A673 (cell line): Measurements from ENCODE around the gene RERE. TPM values are rescaled to one million over a fixed set of nuclear protein-coding genes. Genes with fewer than 3 reads are reported as not detected.

Source experiments
- BruUV-seq: library from RNA; stranded (reverse); fragments of 400-500 nt; replicated peaks from 2 replicates; lab custom pipeline; 2021; lab: Mats Ljungman, UMichigan
- CTCF ChIA-PET: fragments of 300-600 bp; sonication (Branson Sonifier 250); formaldehyde crosslinking; loops from one replicate; lab custom pipeline; 2022; ENCODE audit warnings: antibody characterized with exemption; lab: Charles Lee
- POLR2A ChIA-PET: fragments of 300-600 bp; sonication (Branson Sonifier 250); formaldehyde crosslinking; loops from one replicate; lab custom pipeline; 2022; ENCODE audit warnings: antibody characterized with exemption; ENCODE audit not compliant: low non-redundant PET; lab: Charles Lee
- DNase-seq: peaks from one replicate; pipeline ENCODE4 v3.0.0-alpha.2; 2015; ENCODE audit warnings: low spot score
- H3K27ac ChIP-seq: fragments of 200-600 bp; sonication (generic); 2 replicates; pipeline ENCODE4 v1.5.1; 2016; ENCODE audit warnings: mixed run types, low read depth, mild to moderate bottlenecking, mixed read lengths, antibody characterized with exemption, low read length; ENCODE audit not compliant: poor library complexity, severe bottlenecking
- H3K27me3 ChIP-seq: fragments of 200-600 bp; sonication (generic); replicated peaks from 2 replicates; pipeline ENCODE4 v1.6.1; 2017; ENCODE audit warnings: mixed run types, low read depth, mild to moderate bottlenecking, mixed read lengths, antibody characterized with exemption, low read length; ENCODE audit not compliant: insufficient read depth, poor library complexity
- H3K36me3 ChIP-seq: fragments of 200-600 bp; sonication (generic); 2 replicates; pipeline ENCODE4 v1.6.1; 2016; ENCODE audit warnings: mixed run types, mild to moderate bottlenecking, mixed read lengths, antibody characterized with exemption, low read length; ENCODE audit not compliant: insufficient read depth, poor library complexity, severe bottlenecking
- H3K4me1 ChIP-seq: fragments of 200-600 bp; sonication (generic); 2 replicates; pipeline ENCODE4 v1.6.1; 2017; ENCODE audit warnings: mixed run types, mild to moderate bottlenecking, mixed read lengths, antibody characterized with exemption, low read length; ENCODE audit not compliant: insufficient read depth, poor library complexity, severe bottlenecking
- H3K4me3 ChIP-seq: fragments of 200-600 bp; sonication (generic); 2 replicates; pipeline ENCODE4 v1.5.1; 2016; ENCODE audit warnings: low read depth, mixed run types, mild to moderate bottlenecking, mixed read lengths, low read length; ENCODE audit not compliant: poor library complexity, severe bottlenecking
- H3K9me3 ChIP-seq: fragments of 200-600 bp; sonication (generic); 2 replicates; pipeline ENCODE4 v1.6.1; 2016; ENCODE audit warnings: mixed run types, low read depth, mild to moderate bottlenecking, mixed read lengths, antibody characterized with exemption, low read length; ENCODE audit not compliant: poor library complexity, severe bottlenecking
- CTCF ChIP-seq: fragments of 300-800, 200-600 bp; sonication (generic); conservative IDR thresholded peaks from 2 replicates; pipeline ENCODE4 v1.5.1; 2017; ENCODE audit warnings: low read depth, mild to moderate bottlenecking, antibody characterized with exemption, low read length, moderate library complexity, mixed read lengths
- EZH2 ChIP-seq: fragments of 200-600 bp; sonication (generic); IDR thresholded peaks from 2 replicates; pipeline ENCODE4 v1.6.1; 2017; ENCODE audit warnings: borderline replicate concordance, low read depth, mild to moderate bottlenecking, mixed read lengths, antibody characterized with exemption, low read length; ENCODE audit not compliant: poor library complexity, severe bottlenecking
- intact Hi-C: fragments of 100-400 bp; cut with micrococcal nuclease; formaldehyde crosslinking; loops from one replicate; pipeline ENCODE4 v1.10.0; 2022; ENCODE audit not compliant: unreplicated experiment
- total RNA-seq: library from RNA; stranded (reverse); gene quantifications from 2 replicates; pipeline ENCODE4 v1.2.3, GENCODE V29; 2021

The RERE gene
- total RNA-seq, 1 experiment from 2014 or later: 188 TPM

DNA sequence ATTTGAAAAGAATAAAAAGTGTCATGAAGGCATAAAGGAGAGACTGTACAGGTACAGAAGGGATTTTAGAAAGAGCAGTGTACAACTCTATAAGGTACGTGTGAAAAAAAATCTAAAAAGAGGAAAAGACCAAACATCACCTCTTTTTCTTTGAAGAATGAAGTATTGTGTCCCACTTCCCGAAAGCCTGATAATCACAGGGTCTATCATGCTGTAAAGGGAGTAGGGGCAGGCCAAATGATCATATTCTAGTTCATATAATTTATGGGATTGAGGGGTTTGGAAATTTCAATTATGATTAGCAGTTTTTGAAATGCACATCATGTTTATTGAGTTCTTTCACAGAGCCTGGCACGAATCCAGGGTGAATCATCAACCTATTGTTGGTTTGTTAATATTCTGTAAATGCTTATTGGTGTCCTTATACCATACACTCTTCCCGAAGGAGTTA, 910 bp upstream of the RERE start:
- Histone ChIP-seq H3K36me3 (no peaks in the 10 kb centered on the region), H3K4me3 (peak overlapping the region; percentile 96), H3K4me1 (peaks cover 53% of the 10 kb centered on the region), H3K27me3 (no peaks in the 10 kb centered on the region), H3K27ac (peak overlapping the region; percentile 96), H3K9me3 (no peaks in the 10 kb centered on the region)
- TF ChIP-seq EZH2 (no peak), CTCF (no peak)
- CTCF ChIA-PET: no interaction called here
- peak; percentile 82 for DNase-seq
- intact Hi-C loops: no loop called here
- TSS peak; percentile 89 for BruUV-seq
- POLR2A ChIA-PET: no interaction called here

- Histone ChIP-seq H3K4me1 (peaks cover 46% of the 10 kb centered on the region), H3K36me3 (no peaks in the 10 kb centered on the region), H3K9me3 (no peaks in the 10 kb centered on the region), H3K4me3 (peak overlapping the region; percentile 96), H3K27ac (peak overlapping the region; percentile 96), H3K27me3 (no peaks in the 10 kb centered on the region)
- no TSS peak for BruUV-seq
- intact Hi-C loops: no loop called here
- no peak for TF ChIP-seq CTCF
- no peak for TF ChIP-seq EZH2
- no peak for DNase-seq
- POLR2A ChIA-PET: interaction anchor here (0.6 to 0.7 kb wide), 3 partner anchors 17 to 57 kb away, joined by 3 to 11 read pairs (median 5); no protein-coding TSS in a partner anchor
- CTCF ChIA-PET: interaction anchor here (1.0 kb wide), 1 partner anchor 32 kb away, joined by 3 read pairs; no protein-coding TSS in a partner anchor
These were observed 519 bp downstream of the RERE start for GRCh38 chr1:8816831-8817411.

GRCh38 chr1:8816264-8816663, 1.2 kb downstream of the RERE start:
- peak overlapping the region; percentile 96 for H3K27ac ChIP-seq
- intact Hi-C loops: no loop called here
- no TSS peak for BruUV-seq
- TF ChIP-seq EZH2: no peak
- TF ChIP-seq CTCF: no peak
- peaks cover 42% of the 10 kb centered on the region for H3K4me1 ChIP-seq
- H3K36me3 ChIP-seq: no peaks in the 10 kb centered on the region
- no peaks in the 10 kb centered on the region for H3K9me3 ChIP-seq
- H3K4me3 ChIP-seq: peak overlapping the region; percentile 96
- no peak for DNase-seq
- ChIA-PET POLR2A (no interaction called here), CTCF (interaction anchor here (1.5 kb wide), 1 partner anchor 32 kb away, joined by 7 read pairs; no protein-coding TSS in a partner anchor)
- H3K27me3 ChIP-seq: no peaks in the 10 kb centered on the region
